B cell (primary cell): ENCODE data around the gene KCTD2. TPM values are rescaled to one million over a fixed set of nuclear protein-coding genes. Genes with fewer than 3 reads are reported as not detected.

Experiments
- ATAC-seq: fragments of 200-7000 bp; cut with Tn5 transposase; one replicate; pipeline ENCODE4 v1.10.0; 2021; ENCODE audit warnings: low read depth, mild to moderate bottlenecking, moderate number of reproducible peaks, moderate library complexity
- CTCF ChIA-PET: fragments of 350-600 bp; sonication (Branson Sonifier 250); formaldehyde crosslinking; loops from one replicate; lab custom pipeline; 2021; ENCODE audit warnings: antibody characterized with exemption, inconsistent platforms; lab: Charles Lee
- POLR2A ChIA-PET: fragments of 350-600 bp; sonication (Branson Sonifier 250); formaldehyde crosslinking; loops from one replicate; lab custom pipeline; 2021; ENCODE audit warnings: antibody characterized with exemption; lab: Charles Lee
- DNase-seq: peaks from one replicate; pipeline ENCODE4 v3.0.0; 2013
- H2AFZ ChIP-seq: 2 replicates; pipeline ENCODE4 v1.6.1; 2012; ENCODE audit warnings: mild to moderate bottlenecking, low read depth, low read length; ENCODE audit not compliant: insufficient read depth, poor library complexity, severe bottlenecking
- H3K27ac ChIP-seq, 2 donors: 1 replicate in 1 of 2; 2 replicates in 1 of 2; pipeline ENCODE4 v1.5.1; 2012 to 2013; ENCODE audit warnings: low read length in 2 of 2, mild to moderate bottlenecking in 2 of 2, moderate library complexity in 1 of 2
- H3K27me3 ChIP-seq, 4 experiments: fragments of 200-600 bp in 1 of 4; sonication (generic) in 1 of 4; replicated peaks in 1 of 4; 1 replicate in 2 of 4; 2 replicates in 2 of 4; pipeline versions ENCODE4 v1.6.1 to v1.7.0; 2013 to 2016; ENCODE audit warnings: low read length in 3 of 4, mild to moderate bottlenecking in 2 of 4, mixed read lengths in 1 of 4, moderate library complexity in 1 of 4; ENCODE audit not compliant: insufficient read depth in 4 of 4, control insufficient read depth in 3 of 4; ENCODE audit errors: control extremely low read depth in 1 of 4
- H3K36me3 ChIP-seq, 2 experiments: replicated peaks in 1 of 2; 1 replicate in 1 of 2; 2 replicates in 1 of 2; pipeline versions ENCODE4 v1.6.1 to v1.7.1; 2013; ENCODE audit warnings: low read length in 1 of 2; ENCODE audit not compliant: insufficient read depth in 2 of 2, control insufficient read depth in 1 of 2; ENCODE audit errors: control extremely low read depth in 1 of 2, extremely low read depth in 1 of 2
- H3K4me1 ChIP-seq, 2 donors: fragments of 200-600 bp in 1 of 2; sonication (generic) in 1 of 2; 1 replicate in 1 of 2; 2 replicates in 1 of 2; pipeline versions ENCODE4 v1.5.1 to v1.6.1; 2013 to 2017; ENCODE audit warnings: low read length in 2 of 2; ENCODE audit not compliant: control insufficient read depth in 2 of 2, insufficient read depth in 2 of 2
- H3K4me2 ChIP-seq: replicated peaks from 2 replicates; pipeline ENCODE3; 2012; ENCODE audit warnings: mild to moderate bottlenecking, low read depth, low read length; ENCODE audit not compliant: poor library complexity, severe bottlenecking
- H3K4me3 ChIP-seq, 5 experiments: fragments of 200-600 bp in 1 of 5; sonication (generic) in 1 of 5; 1 replicate in 3 of 5; 2 replicates in 2 of 5; pipeline versions ENCODE4 v1.5.1 to v1.7.0; 2011 to 2016; ENCODE audit warnings: low read length in 4 of 5, mild to moderate bottlenecking in 4 of 5, low read depth in 2 of 5, control low read depth in 1 of 5, moderate library complexity in 1 of 5; ENCODE audit not compliant: insufficient read depth in 1 of 5; ENCODE audit errors: control extremely low read depth in 1 of 5, extremely low read depth in 1 of 5
- H3K79me2 ChIP-seq: fragments of 200-600 bp; sonication (generic); one replicate; pipeline ENCODE4 v1.6.0; 2016; ENCODE audit warnings: low read length; ENCODE audit not compliant: control insufficient read depth, insufficient read depth
- H3K9ac ChIP-seq: fragments of 200-600 bp; sonication (generic); 2 replicates; pipeline ENCODE4 v1.6.1; 2017; ENCODE audit warnings: mild to moderate bottlenecking, low read length, moderate library complexity
- H3K9me3 ChIP-seq, 3 donors: one replicate each; pipeline versions ENCODE4 v1.6.1 to v1.7.1; 2013; ENCODE audit warnings: low read length in 2 of 3; ENCODE audit not compliant: control insufficient read depth in 2 of 3, insufficient read depth in 1 of 3; ENCODE audit errors: control extremely low read depth in 1 of 3
- H4K20me1 ChIP-seq: 2 replicates; pipeline ENCODE4 v1.6.0; 2012; ENCODE audit warnings: mild to moderate bottlenecking, low read length; ENCODE audit not compliant: insufficient read depth, control insufficient read depth, poor library complexity, severe bottlenecking
- H3K27ac Mint-ChIP-seq: one replicate; pipeline ENCODE4 v1.8.0; 2021; ENCODE audit warnings: mixed read lengths
- H3K27me3 Mint-ChIP-seq: one replicate; pipeline ENCODE4 v1.8.0; 2021; ENCODE audit warnings: mixed read lengths
- H3K4me1 Mint-ChIP-seq: one replicate; pipeline ENCODE4 v1.8.0; 2021; ENCODE audit warnings: mixed read lengths
- H3K4me3 Mint-ChIP-seq: one replicate; pipeline ENCODE4 v1.8.0; 2021; ENCODE audit warnings: mixed read lengths
- H3K9me3 Mint-ChIP-seq: one replicate; pipeline ENCODE4 v1.8.0; 2022; ENCODE audit warnings: mixed read lengths; ENCODE audit not compliant: insufficient read depth
- CTCF ChIP-seq: fragments of 200-600 bp; IDR thresholded peaks from one replicate; pipeline ENCODE4 v1.8.0; 2022; ENCODE audit warnings: antibody characterized with exemption, mild to moderate bottlenecking
- EZH2 ChIP-seq: IDR thresholded peaks from 2 replicates; pipeline ENCODE4 v1.6.1; 2012; ENCODE audit warnings: borderline replicate concordance, low read depth, mild to moderate bottlenecking, moderate library complexity, low read length; ENCODE audit not compliant: insufficient read depth, poor library complexity, severe bottlenecking
- WGBS: methylation state at CpG from one replicate; pipeline ENCODE4 v1.1.5; 2013; ENCODE audit warnings: missing lambda C conversion rate; ENCODE audit not compliant: insufficient coverage; 5-methylcytosine and 5-hydroxymethylcytosine counted together
- intact Hi-C: fragments of 100-400 bp; cut with micrococcal nuclease; formaldehyde crosslinking; loops from one replicate; pipeline ENCODE4 v1.10.0; 2022
- polyA plus RNA-seq: library from polyadenylated mRNA; depleted of rRNA; stranded (reverse); fragments of >200 nt; gene quantifications from 2 replicates; pipeline ENCODE4 v1.2.3, GENCODE V29; 2012
- total RNA-seq, 2 donors: library from RNA; stranded (reverse); fragments of 120-200 nt in 1 of 2; gene quantifications; 1 replicate in 1 of 2; 2 replicates in 1 of 2; pipeline versions ENCODE4 v1.2.3 to v1.2.4, GENCODE V29; 2013 to 2022

The KCTD2 gene
- total and polyA plus RNA-seq, 2 donors (not counting 1 experiment from before 2014, with no cell fraction given), result 15.7 to 23.2 TPM

GRCh38 chr17:75033346-75034235 is 13.4 kb upstream of the KCTD2 start:
- intact Hi-C loops, result loop anchor here (1.0 kb wide), 3 partner anchors 13 to 46 kb away; partner anchors contain the start of genes ATP5PD, CDR2L and MRPL58
- no peaks in the 10 kb centered on the region for H4K20me1 ChIP-seq
- no peaks in the 10 kb centered on the region for H3K79me2 ChIP-seq
- peak overlapping the region; percentile 85 for H3K4me2 ChIP-seq
- CTCF ChIA-PET, result interaction anchor here (1.0 to 1.9 kb wide), 3 partner anchors 21 to 97 kb away, joined by 3 to 10 read pairs (median 8); partner anchors contain the start of gene MRPL58
- H3K4me3 ChIP-seq, result peak overlapping the region; percentile 59 to 81 (median 71)
- TF ChIP-seq CTCF, result no peak
- TF ChIP-seq EZH2, result no peak
- peak overlapping the region in 1 of 2 donors; percentile 69 for H3K27ac ChIP-seq
- H3K9me3 ChIP-seq, result peaks cover 0 to 4% (median 0%) of the 10 kb centered on the region in 3 donors
- POLR2A ChIA-PET, result interaction anchor here (0.9 to 1.6 kb wide), 3 partner anchors 13 to 284 kb away, joined by 3 to 6 read pairs (median 6); partner anchors contain the start of gene MRPL58
- peak; percentile 42 for ATAC-seq
- Mint-ChIP-seq H3K9me3 (peaks cover 2% of the 10 kb centered on the region), H3K27me3 (no peaks in the 10 kb centered on the region), H3K27ac (peak overlapping the region; percentile 97), H3K4me3 (peak overlapping the region; percentile 99), H3K4me1 (peaks cover 34% of the 10 kb centered on the region)
- H3K36me3 ChIP-seq, result peaks cover 0 to 3% of the 10 kb centered on the region in 2 experiments
- H3K9ac ChIP-seq, result peak overlapping the region; percentile 75
- no peaks in the 10 kb centered on the region for H3K27me3 ChIP-seq
- H2AFZ ChIP-seq, result peak overlapping the region; percentile 72
- under 1% methylated on average over 30 of the region's 36 CpGs for WGBS
- DNase-seq, result peak; percentile 89
- peaks cover 15 to 34% of the 10 kb centered on the region in 2 donors for H3K4me1 ChIP-seq
